ENCODE data around the gene RAB40C.

The RAB40C gene

GRCh38 chr16:588889-589657, 793 bp upstream of the RAB40C start:
- Histone ChIP-seq H3K27me3 (no peaks in the 10 kb centered on the region), H3K4me1 (peaks cover 56 to 70% (median 61%) of the 10 kb centered on the region in 10 experiments)

GRCh38 chr16:590188-590814, 435 bp downstream of the RAB40C start:
- peak overlapping the region; percentile 79 to 97 (median 88) for H3K4me3 ChIP-seq
- no peaks in the 10 kb centered on the region for H3K9me3 ChIP-seq (replicated peaks in 1 of 11)
- TF ChIP-seq Cebpa-rat (IDR thresholded peaks at IDR 0.05), result no peak
- H3K27ac ChIP-seq, result peak overlapping the region; percentile 58 to 99 (median 89)
- H3K4me2 ChIP-seq, result peak overlapping the region; percentile 89 to 100 (median 99)
- H3K36me3 ChIP-seq, result peaks cover 0 to 16% (median 0%) of the 10 kb centered on the region in 11 experiments; a peak in 5 of 22 replicates
- H4K20me1 ChIP-seq, result peaks cover 25 to 85% (median 55%) of the 10 kb centered on the region in 11 experiments; a peak in 19 of 22 replicates
- H3K27me3 ChIP-seq, result no peaks in the 10 kb centered on the region
- H3K4me1 ChIP-seq, result peaks cover 66 to 77% (median 71%) of the 10 kb centered on the region in 10 experiments
- peak overlapping the region; percentile 85 to 99 (median 96) for H3K9ac ChIP-seq

More at GRCh38 chr16:588889-589657, 793 bp upstream of the RAB40C start:
- Histone ChIP-seq H3K4me3 (peak overlapping the region; percentile 79 to 97 (median 88)), H3K9ac (peak overlapping the region; percentile 91 to 99 (median 96)), H3K9me3 (replicated peaks in 1 of 11) (no peaks in the 10 kb centered on the region), H3K27ac (peak overlapping the region; percentile 91 to 99 (median 96)), H3K4me2 (peak overlapping the region; percentile 87 to 100 (median 94)), H4K20me1 (peaks cover 25 to 72% (median 43%) of the 10 kb centered on the region in 11 experiments; a peak in 19 of 22 replicates), H3K36me3 (peaks cover 0 to 9% (median 0%) of the 10 kb centered on the region in 11 experiments; a peak in 5 of 22 replicates)
- TF ChIP-seq Cebpa-rat (IDR thresholded peaks at IDR 0.05), result no peak

- H3K4me1 ChIP-seq, result peaks cover 71 to 79% (median 76%) of the 10 kb centered on the region in 10 experiments
- no peaks in the 10 kb centered on the region for H3K27me3 ChIP-seq
- H3K4me2 ChIP-seq, result peak overlapping the region; percentile 89 to 100 (median 99)
- H3K27ac ChIP-seq, result peak overlapping the region; percentile 58 to 99 (median 89); a peak in 21 of 22 replicates
- TF ChIP-seq Cebpa-rat (IDR thresholded peaks at IDR 0.05), result no peak
- peak overlapping the region; percentile 79 to 97 (median 88) for H3K4me3 ChIP-seq
- H4K20me1 ChIP-seq, result peaks cover 22 to 85% (median 58%) of the 10 kb centered on the region in 11 experiments; a peak in 19 of 22 replicates
- peaks cover 0 to 20% (median 0%) of the 10 kb centered on the region in 11 experiments; a peak in 5 of 22 replicates for H3K36me3 ChIP-seq
- H3K9ac ChIP-seq, result peak overlapping the region; percentile 85 to 99 (median 96)
- no peaks in the 10 kb centered on the region for H3K9me3 ChIP-seq (replicated peaks in 1 of 11)
Observed at GRCh38 chr16:590815-591200, 942 bp downstream of the RAB40C start.

GRCh38 chr16:591231-591630, 1.4 kb downstream of the RAB40C start:
- peak overlapping the region; percentile 85 to 99 (median 96) for H3K9ac ChIP-seq

GRCh38 chr16:591892-592517, 2.1 kb downstream of the RAB40C start:
- no peaks in the 10 kb centered on the region for H3K27me3 ChIP-seq
- peaks cover 0 to 30% (median 8%) of the 10 kb centered on the region in 11 experiments; a peak in 10 of 22 replicates for H3K36me3 ChIP-seq
- H3K4me3 ChIP-seq, result peak overlapping the region in 7 of 10 experiments; percentile 31 to 97 (median 90); a peak in 10 of 20 replicates
- peaks cover 74 to 80% (median 79%) of the 10 kb centered on the region in 10 experiments for H3K4me1 ChIP-seq
- peaks cover 28 to 85% (median 63%) of the 10 kb centered on the region in 11 experiments; a peak in 19 of 22 replicates for H4K20me1 ChIP-seq
- H3K9me3 ChIP-seq (replicated peaks in 1 of 11), result no peaks in the 10 kb centered on the region
- peak overlapping the region; percentile 89 to 100 (median 99) for H3K4me2 ChIP-seq
- H3K9ac ChIP-seq, result peak overlapping the region; percentile 28 to 98 (median 73); a peak in 20 of 22 replicates
- peak overlapping the region in 9 of 11 experiments; percentile 52 to 99 (median 84); a peak in 18 of 22 replicates for H3K27ac ChIP-seq
- no peak for TF ChIP-seq Cebpa-rat (IDR thresholded peaks at IDR 0.05)

More at GRCh38 chr16:591231-591630, 1.4 kb downstream of the RAB40C start:
- peaks cover 0 to 22% (median 2%) of the 10 kb centered on the region in 11 experiments; a peak in 7 of 22 replicates for H3K36me3 ChIP-seq
- peaks cover 25 to 85% (median 61%) of the 10 kb centered on the region in 11 experiments; a peak in 19 of 22 replicates for H4K20me1 ChIP-seq
- H3K4me1 ChIP-seq, result peaks cover 75 to 80% (median 79%) of the 10 kb centered on the region in 10 experiments
- H3K27ac ChIP-seq, result peak overlapping the region in 6 of 11 experiments; percentile 10 to 99 (median 84); a peak in 7 of 22 replicates
- H3K27me3 ChIP-seq, result no peaks in the 10 kb centered on the region
- no peak for TF ChIP-seq Cebpa-rat (IDR thresholded peaks at IDR 0.05)
- peak overlapping the region; percentile 79 to 97 (median 88) for H3K4me3 ChIP-seq
- peak overlapping the region; percentile 89 to 100 (median 99) for H3K4me2 ChIP-seq
- H3K9me3 ChIP-seq (replicated peaks in 1 of 11), result no peaks in the 10 kb centered on the region

- Histone ChIP-seq H3K9me3 (replicated peaks in 1 of 11) (no peaks in the 10 kb centered on the region), H3K27ac (peak overlapping the region in 10 of 11 experiments; percentile 14 to 99 (median 84); a peak in 18 of 22 replicates), H3K4me1 (peaks cover 67 to 74% (median 72%) of the 10 kb centered on the region in 10 experiments), H3K4me2 (peak overlapping the region; percentile 89 to 100 (median 99)), H4K20me1 (peaks cover 25 to 83% (median 62%) of the 10 kb centered on the region in 11 experiments; a peak in 19 of 22 replicates), H3K4me3 (peak overlapping the region in 7 of 10 experiments; percentile 31 to 97 (median 42); a peak in 12 of 20 replicates), H3K36me3 (peaks cover 0 to 37% (median 8%) of the 10 kb centered on the region in 11 experiments; a peak in 10 of 22 replicates), H3K27me3 (no peaks in the 10 kb centered on the region), H3K9ac (peak overlapping the region; percentile 28 to 98 (median 73); a peak in 21 of 22 replicates)
- TF ChIP-seq Cebpa-rat (IDR thresholded peaks at IDR 0.05), result peak in 9 of 11 experiments; percentile 73 to 95 (median 89); a peak in 18 of 22 replicates
Observed at GRCh38 chr16:592518-593306, 2.8 kb downstream of the RAB40C start.

GRCh38 chr16:593406-593805, 3.5 kb downstream of the RAB40C start:
- Histone ChIP-seq H4K20me1 (peaks cover 21 to 78% (median 60%) of the 10 kb centered on the region in 11 experiments; a peak in 19 of 22 replicates), H3K9me3 (replicated peaks in 1 of 11) (no peaks in the 10 kb centered on the region), H3K4me2 (peak overlapping the region; percentile 89 to 100 (median 99)), H3K27me3 (no peaks in the 10 kb centered on the region), H3K4me3 (peak overlapping the region in 5 of 10 experiments; percentile 31 to 97 (median 90); a peak in 6 of 20 replicates), H3K9ac (peak overlapping the region; percentile 28 to 98 (median 73); a peak in 21 of 22 replicates), H3K36me3 (peaks cover under 1 to 39% (median 8%) of the 10 kb centered on the region in 11 experiments; a peak in 15 of 22 replicates), H3K4me1 (peaks cover 61 to 69% (median 66%) of the 10 kb centered on the region in 10 experiments), H3K27ac (peak overlapping the region in 10 of 11 experiments; percentile 14 to 99 (median 84); a peak in 18 of 22 replicates)
- TF ChIP-seq Cebpa-rat (IDR thresholded peaks at IDR 0.05), result no peak
